GM18951 (cell line): ENCODE measurements around the gene PYHIN1.

Source experiments
- POLR2A ChIP-seq: IDR thresholded peaks from 4 replicates; pipeline ENCODE4 v1.6.1; 2011; ENCODE audit warnings: mild to moderate bottlenecking; ENCODE audit not compliant: insufficient read length, insufficient read depth; ENCODE audit errors: extremely low read depth
- in situ Hi-C: fragments of 300-500 bp; cut with MboI; formaldehyde crosslinking; loops from one replicate; pipeline ENCODE4 v1.12.0; 2022; ENCODE audit warnings: low sequenced_read_pairs, mixed read lengths, inconsistent platforms; ENCODE audit not compliant: unreplicated experiment

The PYHIN1 gene

DNA sequence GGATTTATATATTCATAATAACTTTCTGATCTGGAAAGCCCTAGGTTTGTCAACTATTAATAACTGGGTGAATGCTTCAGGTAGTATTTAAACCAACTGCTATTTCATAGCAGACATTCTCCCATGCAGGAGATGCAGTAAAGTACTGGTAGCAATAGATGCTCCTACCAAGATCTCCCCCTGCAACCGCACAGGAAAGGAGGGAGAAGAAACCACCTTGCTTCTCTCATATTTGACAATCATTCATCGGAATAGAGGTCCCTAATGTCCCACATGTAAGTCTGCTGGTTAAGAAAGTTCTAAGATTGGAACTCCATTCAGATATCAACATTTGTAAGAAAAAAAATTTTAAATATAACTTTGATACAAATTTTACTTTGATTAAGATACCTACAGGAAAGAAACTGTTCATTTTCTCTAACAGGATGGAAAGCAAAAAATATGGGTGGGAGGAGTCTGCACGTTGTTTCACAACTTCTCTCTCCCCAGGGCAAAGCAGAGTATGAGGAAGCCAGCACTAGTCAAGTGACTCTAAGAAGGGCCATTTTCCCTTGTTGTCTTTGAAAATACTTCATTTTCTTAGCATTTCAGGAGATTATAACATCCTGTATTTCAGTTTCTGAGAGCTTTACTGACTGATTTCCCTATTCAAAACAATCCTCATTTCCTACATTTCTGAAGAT lies at the start of gene PYHIN1:
TSS of gene PYHIN1 (plus strand) at position 498 of the 683 bp plus-strand sequence. CDS start 5,359 bp downstream, outside the sequence.
- in situ Hi-C loops = no loop called here
- TF ChIP-seq POLR2A = no peak

DNA sequence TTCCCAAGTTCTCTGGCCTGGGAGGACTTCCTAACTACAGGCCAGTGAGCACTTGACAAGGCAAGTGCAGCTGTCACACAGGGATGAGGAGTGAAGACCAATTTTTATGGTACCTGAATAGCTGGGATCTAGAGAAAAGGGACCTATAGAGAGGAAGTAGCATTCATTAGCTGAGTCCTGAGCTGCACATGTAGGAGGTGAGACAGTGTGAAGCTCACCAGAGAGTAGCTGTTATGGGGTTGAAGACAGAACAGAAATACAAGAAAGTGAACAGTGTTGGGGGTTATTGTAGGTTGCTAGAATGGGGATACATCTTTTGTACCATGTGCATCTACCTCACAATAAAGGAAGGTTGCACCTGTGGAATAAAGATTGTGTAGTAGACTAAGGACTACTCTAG lies 37.7 kb upstream of the PYHIN1 start:
- no peak for TF ChIP-seq POLR2A
- in situ Hi-C loops = no loop called here

- in situ Hi-C loops = no loop called here
- TF ChIP-seq POLR2A = no peak
These were observed 32.6 kb upstream of the PYHIN1 start for GRCh38 chr1:158898722-158899121.

- in situ Hi-C loops = no loop called here
- TF ChIP-seq POLR2A = no peak
These were observed 29.7 kb upstream of the PYHIN1 start for GRCh38 chr1:158901623-158902022.

GRCh38 chr1:158916085-158916484 lies 15.3 kb upstream of the PYHIN1 start:
- in situ Hi-C loops = no loop called here
- no peak for TF ChIP-seq POLR2A

- in situ Hi-C loops = no loop called here
- no peak for TF ChIP-seq POLR2A
These were observed 6.7 kb upstream of the PYHIN1 start for GRCh38 chr1:158924677-158925076.

GRCh38 chr1:158930504-158930903 lies 848 bp upstream of the PYHIN1 start:
- in situ Hi-C loops = no loop called here

GRCh38 chr1:158932171-158932570 lies 819 bp downstream of the PYHIN1 start:
- in situ Hi-C loops = no loop called here
- no peak for TF ChIP-seq POLR2A

More at GRCh38 chr1:158930504-158930903, 848 bp upstream of the PYHIN1 start:
- TF ChIP-seq POLR2A = no peak

DNA sequence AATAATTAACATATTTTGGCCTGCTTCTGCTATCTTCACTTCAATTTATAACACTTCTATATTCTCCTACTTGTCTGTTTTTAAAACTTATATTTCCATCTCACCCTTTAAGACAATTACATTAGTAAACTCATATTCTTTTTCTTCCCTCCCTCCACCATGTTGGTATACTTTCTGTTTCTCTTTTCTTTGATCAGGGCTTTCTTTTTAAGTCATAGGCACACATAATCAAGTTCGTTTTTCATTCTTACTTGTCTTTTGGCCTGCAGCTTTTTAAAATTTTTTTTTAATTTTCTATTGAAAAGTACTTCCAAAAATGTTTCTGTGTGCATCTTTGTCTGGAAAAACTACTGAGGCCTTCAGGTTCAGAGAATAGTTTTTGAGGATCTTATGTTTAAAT lies 2.3 kb downstream of the PYHIN1 start:
- TF ChIP-seq POLR2A = no peak
- in situ Hi-C loops = no loop called here

DNA sequence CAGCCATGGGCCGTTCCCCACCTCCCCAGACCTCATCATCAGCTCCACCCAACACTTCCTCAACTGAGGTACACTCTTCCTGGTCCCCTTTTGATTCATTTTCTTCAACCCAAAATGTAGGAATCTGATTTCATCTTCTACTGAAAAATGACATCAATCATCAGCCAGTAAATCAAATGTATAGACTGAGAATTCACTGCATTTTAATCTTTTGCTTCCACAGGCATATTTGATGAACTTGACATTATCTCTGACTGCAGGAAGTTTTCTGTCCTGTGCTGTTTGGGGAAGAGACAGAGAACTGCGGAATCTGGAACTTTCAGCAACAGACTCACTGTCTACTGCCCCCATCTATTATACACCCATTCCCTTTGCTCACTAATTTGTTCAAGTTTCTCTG lies 7.8 kb downstream of the PYHIN1 start:
- in situ Hi-C loops = no loop called here
- TF ChIP-seq POLR2A = no peak

DNA sequence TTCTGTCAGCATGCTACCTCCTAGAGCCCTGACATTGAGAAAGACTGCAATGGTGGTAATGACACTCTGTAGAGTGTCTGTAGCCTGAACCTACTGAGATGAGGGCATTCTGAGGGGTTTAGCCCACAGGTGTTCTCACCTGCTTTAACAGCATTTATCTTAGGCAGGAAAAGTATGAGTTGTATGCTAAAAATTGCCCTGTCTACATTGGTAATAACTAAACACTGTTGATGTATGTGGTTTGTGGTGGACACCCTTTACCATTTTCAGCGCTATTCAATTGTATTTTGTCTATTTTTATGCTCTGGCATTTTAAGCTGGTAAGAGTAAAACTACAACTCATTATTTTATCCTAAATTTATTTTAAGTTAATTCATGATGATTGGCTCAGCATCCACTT lies 10.0 kb downstream of the PYHIN1 start:
- in situ Hi-C loops = no loop called here
- TF ChIP-seq POLR2A = no peak

DNA sequence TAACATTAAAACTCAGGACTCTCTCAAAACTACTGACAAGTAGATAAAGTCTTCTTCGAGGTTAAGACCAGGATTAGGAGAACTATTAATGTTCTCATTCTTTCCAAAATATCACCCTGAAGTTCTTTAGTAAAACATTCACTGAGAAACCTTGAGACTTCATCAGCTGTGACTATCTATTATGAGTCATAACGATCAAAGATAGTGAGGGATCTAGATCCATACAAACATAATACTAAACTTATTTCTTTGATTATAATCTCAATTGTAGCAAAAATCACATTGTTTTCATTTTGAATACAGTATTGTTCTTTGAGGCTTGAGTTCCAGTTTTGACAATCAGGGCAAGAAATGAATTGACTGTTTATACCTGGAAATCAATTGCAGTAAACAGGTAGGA lies 11.1 kb downstream of the PYHIN1 start:
- in situ Hi-C loops = no loop called here
- TF ChIP-seq POLR2A = no peak

DNA sequence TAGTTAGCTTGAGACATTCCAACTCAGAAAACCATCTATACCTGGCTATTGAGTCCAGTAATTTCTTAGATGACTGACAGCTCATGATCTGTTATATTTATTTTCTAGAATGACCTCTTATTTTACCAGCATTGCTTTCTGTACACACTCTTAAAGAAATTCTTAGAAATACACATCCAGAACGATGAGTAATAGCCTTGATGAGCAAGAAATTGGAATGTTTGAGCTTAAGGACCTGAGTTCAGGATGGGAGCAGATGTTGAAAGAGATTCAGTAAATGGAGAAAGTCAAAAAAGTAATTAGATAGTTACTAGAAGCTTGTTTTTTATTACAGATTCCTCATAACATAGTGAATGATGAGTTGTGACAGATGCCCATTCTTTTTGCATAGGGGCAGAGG lies 11.7 kb downstream of the PYHIN1 start:
- TF ChIP-seq POLR2A = no peak
- in situ Hi-C loops = no loop called here

DNA sequence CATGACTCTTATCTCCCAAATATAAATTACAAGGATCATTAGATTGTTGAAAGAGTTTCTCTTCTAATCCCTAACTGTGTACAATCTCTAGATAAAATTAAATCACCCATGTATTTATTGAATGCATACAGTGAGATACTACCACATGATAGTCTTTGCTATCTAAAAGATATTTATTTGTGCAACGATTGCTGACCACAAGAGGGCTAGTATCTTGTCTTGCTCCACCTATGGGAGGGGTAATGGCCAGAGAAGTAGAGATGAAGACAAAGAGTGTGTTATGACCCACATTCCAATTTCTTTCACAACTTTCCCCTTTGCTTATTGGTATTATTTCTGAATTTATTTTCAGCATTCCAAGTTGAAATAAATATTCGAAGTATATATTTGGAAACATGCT lies 13.7 kb downstream of the PYHIN1 start:
- TF ChIP-seq POLR2A = no peak
- in situ Hi-C loops = no loop called here

- TF ChIP-seq POLR2A = no peak
- in situ Hi-C loops = no loop called here
These were observed 15.4 kb downstream of the PYHIN1 start for GRCh38 chr1:158946785-158947184.

DNA sequence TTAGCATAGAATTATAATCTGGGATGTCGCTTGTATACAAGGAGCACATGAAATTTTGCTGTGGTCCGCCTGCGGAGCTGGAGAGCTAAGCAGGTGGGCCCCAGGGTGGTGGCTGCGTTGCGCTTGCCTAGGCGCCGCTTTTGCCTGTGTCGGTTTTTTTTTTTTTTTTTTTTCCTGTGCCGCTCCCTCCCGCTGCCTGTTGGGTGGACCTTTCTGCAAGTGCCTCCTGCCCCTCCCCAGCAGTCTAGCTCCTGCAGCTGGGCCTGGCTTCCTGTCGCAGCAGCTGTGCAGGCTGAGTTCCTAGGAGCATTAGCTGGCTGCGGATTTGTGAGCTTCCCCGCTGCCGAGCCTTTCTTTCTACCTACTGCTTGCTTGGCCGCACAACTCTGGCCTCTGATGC lies 20.6 kb downstream of the PYHIN1 start:
- TF ChIP-seq POLR2A = no peak
- in situ Hi-C loops = no loop called here
